Measurements from ENCODE around the gene PRTFDC1. TPM values are rescaled to one million over a fixed set of nuclear protein-coding genes. Genes with fewer than 3 reads are reported as not detected.
A peak's percentile ranks its signal among the peaks of the same experiment; 100 is the strongest.

PRTFDC1 gene
- total and polyA plus RNA-seq, 2 experiments from 2014 or later = 16.0 to 22.0 TPM

GRCh38 chr10:24821986-24822385 is 130.4 kb downstream of the PRTFDC1 start:
- TF ChIP-seq EZH2phosphoT487 (IDR thresholded peaks at IDR 0.05; ENCODE audit: insufficient read depth, low read depth) = no peak
- TF ChIP-seq EZH2 (IDR thresholded peaks at IDR 0.05; ENCODE audit: insufficient read depth, poor library complexity, severe bottlenecking) = no peak
- Histone ChIP-seq H3K9me2 (ENCODE audit: insufficient read depth) (no peaks in the 10 kb centered on the region), H3K4me1 (ENCODE audit: insufficient read depth) (peaks cover 32% of the 10 kb centered on the region), H3K79me2 (ENCODE audit: insufficient read depth) (no peaks in the 10 kb centered on the region), H3K27me3 (replicated peaks; ENCODE audit: insufficient read depth) (no peaks in the 10 kb centered on the region), H3K9me3 (ENCODE audit: low read depth) (no peaks in the 10 kb centered on the region), H4K20me1 (ENCODE audit: insufficient read depth) (no peaks in the 10 kb centered on the region), H3K4me3 (no peak overlapping the region), H3K9ac (no peak overlapping the region), H2AFZ (no peak overlapping the region), H3F3A (ENCODE audit: insufficient read depth) (peaks cover 21% of the 10 kb centered on the region), H3K4me2 (ENCODE audit: unreplicated experiment) (no peak overlapping the region), H3K27ac (no peak overlapping the region), H3K36me3 (ENCODE audit: low read depth) (no peaks in the 10 kb centered on the region)
- WGBS, 2 experiments (ENCODE audit: low coverage in 1 of 2, low lambda C conversion rate in 2 of 2, missing lambda C conversion rate in 2 of 2) = 46 to 61% methylated on average over 3 of the region's 3 CpGs
- in situ Hi-C loops (cut with MboI) = no loop called here
- DNase-seq = peak; percentile 65

GRCh38 chr10:24816868-24817396 is 135.5 kb downstream of the PRTFDC1 start:
- H2AFZ ChIP-seq = no peak overlapping the region
- no peak overlapping the region for H3K4me2 ChIP-seq (ENCODE audit: unreplicated experiment)
- H3F3A ChIP-seq (ENCODE audit: insufficient read depth) = peaks cover 7% of the 10 kb centered on the region; the same call in 1 of the 2 replicates
- no peak overlapping the region for H3K27ac ChIP-seq
- peaks cover 9% of the 10 kb centered on the region for H3K4me1 ChIP-seq (ENCODE audit: insufficient read depth)
- no peaks in the 10 kb centered on the region for H3K27me3 ChIP-seq (replicated peaks; ENCODE audit: insufficient read depth)
- H3K9me2 ChIP-seq (ENCODE audit: insufficient read depth) = no peaks in the 10 kb centered on the region
- no peak overlapping the region for H3K4me3 ChIP-seq
- WGBS, 2 experiments (ENCODE audit: low coverage in 1 of 2, low lambda C conversion rate in 2 of 2, missing lambda C conversion rate in 2 of 2) = 93 to 96% methylated on average over 6 of the region's 6 CpGs
- H4K20me1 ChIP-seq (ENCODE audit: insufficient read depth) = no peaks in the 10 kb centered on the region
- H3K9me3 ChIP-seq (ENCODE audit: low read depth) = no peaks in the 10 kb centered on the region
- H3K9ac ChIP-seq = no peak overlapping the region
- DNase-seq = no peak
- no peak for TF ChIP-seq EZH2phosphoT487 (IDR thresholded peaks at IDR 0.05; ENCODE audit: insufficient read depth, low read depth)
- TF ChIP-seq EZH2 (IDR thresholded peaks at IDR 0.05; ENCODE audit: insufficient read depth, poor library complexity, severe bottlenecking) = no peak
- in situ Hi-C loops (cut with MboI) = no loop called here
- no peaks in the 10 kb centered on the region for H3K79me2 ChIP-seq (ENCODE audit: insufficient read depth)
- no peaks in the 10 kb centered on the region for H3K36me3 ChIP-seq (ENCODE audit: low read depth)

- Histone ChIP-seq H2AFZ (peak overlapping the region; percentile 26; the same call in 1 of the 2 replicates), H3K27ac (no peak overlapping the region)
- peak; percentile 58 for DNase-seq
Measured at GRCh38 chr10:24814568-24815313, 137.7 kb downstream of the PRTFDC1 start.

GRCh38 chr10:24813856-24814255 is 138.6 kb downstream of the PRTFDC1 start:
- TF ChIP-seq EZH2phosphoT487 (IDR thresholded peaks at IDR 0.05; ENCODE audit: insufficient read depth, low read depth) (no peak), EZH2 (IDR thresholded peaks at IDR 0.05; ENCODE audit: insufficient read depth, poor library complexity, severe bottlenecking) (no peak)
- Histone ChIP-seq H3K4me1 (ENCODE audit: insufficient read depth) (peaks cover 9% of the 10 kb centered on the region), H3K9ac (no peak overlapping the region), H3K27me3 (replicated peaks; ENCODE audit: insufficient read depth) (no peaks in the 10 kb centered on the region), H3K27ac (no peak overlapping the region), H3F3A (ENCODE audit: insufficient read depth) (peaks cover 7% of the 10 kb centered on the region; the same call in 1 of the 2 replicates), H3K4me2 (ENCODE audit: unreplicated experiment) (no peak overlapping the region), H3K79me2 (ENCODE audit: insufficient read depth) (no peaks in the 10 kb centered on the region), H4K20me1 (ENCODE audit: insufficient read depth) (no peaks in the 10 kb centered on the region), H3K36me3 (ENCODE audit: low read depth) (no peaks in the 10 kb centered on the region), H3K4me3 (no peak overlapping the region), H3K9me2 (ENCODE audit: insufficient read depth) (no peaks in the 10 kb centered on the region), H3K9me3 (ENCODE audit: low read depth) (no peaks in the 10 kb centered on the region), H2AFZ (no peak overlapping the region)
- in situ Hi-C loops (cut with MboI) = no loop called here
- WGBS, 2 experiments (ENCODE audit: low coverage in 1 of 2, low lambda C conversion rate in 2 of 2, missing lambda C conversion rate in 2 of 2) = 88 to 93% methylated on average over 4 of the region's 4 CpGs
- DNase-seq = no peak

More at GRCh38 chr10:24814568-24815313, 137.7 kb downstream of the PRTFDC1 start:
- no peaks in the 10 kb centered on the region for H3K9me3 ChIP-seq (ENCODE audit: low read depth)
- peak overlapping the region; percentile 16 for H3K4me2 ChIP-seq (ENCODE audit: unreplicated experiment)
- H4K20me1 ChIP-seq (ENCODE audit: insufficient read depth) = no peaks in the 10 kb centered on the region
- no peaks in the 10 kb centered on the region for H3K27me3 ChIP-seq (replicated peaks; ENCODE audit: insufficient read depth)
- H3K9me2 ChIP-seq (ENCODE audit: insufficient read depth) = no peaks in the 10 kb centered on the region
- in situ Hi-C loops (cut with MboI) = no loop called here
- H3K79me2 ChIP-seq (ENCODE audit: insufficient read depth) = no peaks in the 10 kb centered on the region
- no peak overlapping the region for H3K4me3 ChIP-seq
- WGBS, 2 experiments (ENCODE audit: low coverage in 1 of 2, low lambda C conversion rate in 2 of 2, missing lambda C conversion rate in 2 of 2) = 40 to 43% methylated on average over 11 of the region's 11 CpGs
- peaks cover 7% of the 10 kb centered on the region; the same call in 1 of the 2 replicates for H3F3A ChIP-seq (ENCODE audit: insufficient read depth)
- TF ChIP-seq EZH2 (IDR thresholded peaks at IDR 0.05; ENCODE audit: insufficient read depth, poor library complexity, severe bottlenecking) (no peak), EZH2phosphoT487 (IDR thresholded peaks at IDR 0.05; ENCODE audit: insufficient read depth, low read depth) (no peak)
- peaks cover 9% of the 10 kb centered on the region for H3K4me1 ChIP-seq (ENCODE audit: insufficient read depth)
- no peak overlapping the region for H3K9ac ChIP-seq
- no peaks in the 10 kb centered on the region for H3K36me3 ChIP-seq (ENCODE audit: low read depth)
